H7 (cell line): ENCODE data around the gene OVCH1. TPM values are rescaled to one million over a fixed set of nuclear protein-coding genes. Genes with fewer than 3 reads are reported as not detected.

ENCODE experiments used
- DNase-seq: peaks from one replicate; pipeline ENCODE4 v3.0.0; 2012
- H3K27me3 ChIP-seq: 2 replicates; pipeline ENCODE4 v1.6.0; 2011; ENCODE audit warnings: mild to moderate bottlenecking, low read length; ENCODE audit not compliant: control insufficient read depth, insufficient read depth
- H3K36me3 ChIP-seq: replicated peaks from 2 replicates; pipeline ENCODE4 v1.5.1; 2011; ENCODE audit warnings: low read length; ENCODE audit not compliant: control insufficient read depth, insufficient read depth
- H3K4me3 ChIP-seq: 2 replicates; pipeline ENCODE4 v1.5.1; 2011; ENCODE audit warnings: low read depth, mild to moderate bottlenecking, control low read depth, low read length, moderate library complexity; ENCODE audit not compliant: insufficient read depth
- total RNA-seq: library from RNA; depleted of rRNA; stranded (reverse); fragments of >200 nt; shearing (Covaris generic); gene quantifications from 2 replicates; pipeline ENCODE4 v1.2.3, GENCODE V29; 2014; rRNA removed

OVCH1 gene, protein sequence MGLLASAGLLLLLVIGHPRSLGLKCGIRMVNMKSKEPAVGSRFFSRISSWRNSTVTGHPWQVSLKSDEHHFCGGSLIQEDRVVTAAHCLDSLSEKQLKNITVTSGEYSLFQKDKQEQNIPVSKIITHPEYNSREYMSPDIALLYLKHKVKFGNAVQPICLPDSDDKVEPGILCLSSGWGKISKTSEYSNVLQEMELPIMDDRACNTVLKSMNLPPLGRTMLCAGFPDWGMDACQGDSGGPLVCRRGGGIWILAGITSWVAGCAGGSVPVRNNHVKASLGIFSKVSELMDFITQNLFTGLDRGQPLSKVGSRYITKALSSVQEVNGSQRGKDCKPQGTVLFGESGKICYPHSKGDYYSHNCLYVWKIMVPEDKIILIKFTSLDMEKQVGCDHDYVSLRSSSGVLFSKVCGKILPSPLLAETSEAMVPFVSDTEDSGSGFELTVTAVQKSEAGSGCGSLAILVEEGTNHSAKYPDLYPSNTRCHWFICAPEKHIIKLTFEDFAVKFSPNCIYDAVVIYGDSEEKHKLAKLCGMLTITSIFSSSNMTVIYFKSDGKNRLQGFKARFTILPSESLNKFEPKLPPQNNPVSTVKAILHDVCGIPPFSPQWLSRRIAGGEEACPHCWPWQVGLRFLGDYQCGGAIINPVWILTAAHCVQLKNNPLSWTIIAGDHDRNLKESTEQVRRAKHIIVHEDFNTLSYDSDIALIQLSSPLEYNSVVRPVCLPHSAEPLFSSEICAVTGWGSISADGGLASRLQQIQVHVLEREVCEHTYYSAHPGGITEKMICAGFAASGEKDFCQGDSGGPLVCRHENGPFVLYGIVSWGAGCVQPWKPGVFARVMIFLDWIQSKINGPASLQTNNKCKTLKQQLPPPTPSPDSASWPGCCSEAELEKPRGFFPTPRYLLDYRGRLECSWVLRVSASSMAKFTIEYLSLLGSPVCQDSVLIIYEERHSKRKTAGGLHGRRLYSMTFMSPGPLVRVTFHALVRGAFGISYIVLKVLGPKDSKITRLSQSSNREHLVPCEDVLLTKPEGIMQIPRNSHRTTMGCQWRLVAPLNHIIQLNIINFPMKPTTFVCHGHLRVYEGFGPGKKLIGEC
- not detected in 2 replicates for total RNA-seq

DNA sequence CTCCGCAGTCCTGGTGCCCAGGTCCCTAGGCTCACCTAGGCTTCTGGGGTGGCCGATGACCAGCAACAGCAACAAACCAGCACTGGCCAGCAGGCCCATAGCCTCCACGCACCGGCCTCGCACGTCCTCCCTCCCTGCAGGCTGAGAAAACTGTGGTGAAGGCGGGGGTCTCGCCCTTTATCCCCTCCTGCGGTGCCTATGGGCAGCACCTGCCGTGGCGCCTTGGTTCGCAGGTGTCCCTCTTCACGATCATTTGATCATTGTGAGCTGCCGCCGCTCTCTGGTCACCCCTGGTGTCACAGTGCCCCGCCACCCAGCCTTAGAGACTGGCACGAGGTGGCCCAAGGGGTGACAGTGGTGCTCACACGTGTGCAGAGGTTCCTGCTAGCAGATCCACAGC, at the start of gene OVCH1:
Gene OVCH1, minus strand, starts transcription at position 99 of the 400 bp plus-strand sequence. Its CDS starts 0 bp downstream, at position 99.
- peak; percentile 7 for DNase-seq
- Histone ChIP-seq H3K4me3 (no peak within 1 kb of the TSS), H3K27me3 (no peaks in the 10 kb centered on the region), H3K36me3 (no peaks in the 10 kb centered on the region)

DNA sequence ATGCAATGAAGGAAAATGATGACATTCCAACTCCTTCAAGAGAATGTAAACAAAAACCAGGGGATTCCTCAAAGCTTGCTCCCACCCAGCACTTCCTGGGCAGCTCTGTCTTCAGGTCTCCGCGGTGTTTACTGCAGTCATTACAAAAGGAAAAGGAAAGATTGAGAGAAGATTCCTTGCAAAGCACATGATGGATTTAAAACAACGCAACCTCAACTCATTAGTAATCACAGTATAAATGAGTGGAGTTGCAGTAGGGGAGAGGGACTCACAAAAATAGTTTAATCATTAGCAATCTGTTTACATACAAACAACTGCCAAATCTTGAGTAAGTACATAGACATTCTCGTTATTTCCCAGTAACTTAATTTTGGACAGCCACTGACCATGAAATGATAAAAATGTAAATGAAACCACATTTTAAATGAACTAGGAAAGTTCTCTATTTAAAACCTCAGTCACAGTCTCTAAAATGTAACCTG, 49.7 kb upstream of the OVCH1 start:
- Histone ChIP-seq H3K4me3 (no peak overlapping the region), H3K36me3 (no peaks in the 10 kb centered on the region), H3K27me3 (no peaks in the 10 kb centered on the region)
- DNase-seq, result no peak

DNA sequence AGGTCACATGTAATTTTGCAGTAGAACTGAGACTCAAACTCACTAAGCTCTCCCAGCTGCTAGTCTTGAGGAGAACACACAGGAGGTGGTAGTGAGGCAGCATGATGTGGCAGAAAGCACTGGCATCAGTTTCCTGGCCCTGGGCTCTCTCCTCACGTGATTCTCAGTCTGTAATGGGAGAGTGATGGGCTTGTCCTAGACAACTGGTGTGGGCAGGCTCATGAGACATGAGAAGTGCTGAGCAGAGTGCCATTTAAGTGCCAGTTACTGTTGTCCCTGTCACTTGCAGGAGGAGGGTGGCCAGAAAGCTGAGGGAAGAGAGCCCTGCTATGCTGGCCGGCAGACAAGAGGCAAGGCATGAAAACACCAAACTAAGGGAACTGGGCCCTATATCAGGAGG, 48.5 kb upstream of the OVCH1 start:
- DNase-seq, result no peak
- H3K27me3 ChIP-seq, result no peaks in the 10 kb centered on the region
- no peak overlapping the region for H3K4me3 ChIP-seq
- H3K36me3 ChIP-seq, result no peaks in the 10 kb centered on the region

DNA sequence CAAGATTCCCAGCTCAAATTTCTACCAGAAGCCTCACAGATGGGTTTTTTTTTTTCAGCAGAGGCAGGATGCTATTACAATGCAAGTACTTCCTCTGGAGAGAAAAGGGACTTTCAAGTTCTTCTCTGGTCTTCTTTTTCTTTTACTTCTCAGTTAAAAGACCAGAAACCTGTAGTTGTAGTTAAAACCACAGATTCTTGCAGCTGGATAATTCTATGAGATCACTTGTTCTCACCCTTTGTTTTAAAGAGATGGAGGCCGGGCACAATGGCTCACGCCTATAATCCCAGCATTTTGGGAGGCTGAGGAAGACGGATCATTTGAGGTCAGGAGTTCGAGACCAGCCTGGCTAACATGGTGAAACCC, 47.6 kb upstream of the OVCH1 start:
- Histone ChIP-seq H3K36me3 (no peaks in the 10 kb centered on the region), H3K27me3 (no peaks in the 10 kb centered on the region), H3K4me3 (no peak overlapping the region)
- DNase-seq, result no peak

DNA sequence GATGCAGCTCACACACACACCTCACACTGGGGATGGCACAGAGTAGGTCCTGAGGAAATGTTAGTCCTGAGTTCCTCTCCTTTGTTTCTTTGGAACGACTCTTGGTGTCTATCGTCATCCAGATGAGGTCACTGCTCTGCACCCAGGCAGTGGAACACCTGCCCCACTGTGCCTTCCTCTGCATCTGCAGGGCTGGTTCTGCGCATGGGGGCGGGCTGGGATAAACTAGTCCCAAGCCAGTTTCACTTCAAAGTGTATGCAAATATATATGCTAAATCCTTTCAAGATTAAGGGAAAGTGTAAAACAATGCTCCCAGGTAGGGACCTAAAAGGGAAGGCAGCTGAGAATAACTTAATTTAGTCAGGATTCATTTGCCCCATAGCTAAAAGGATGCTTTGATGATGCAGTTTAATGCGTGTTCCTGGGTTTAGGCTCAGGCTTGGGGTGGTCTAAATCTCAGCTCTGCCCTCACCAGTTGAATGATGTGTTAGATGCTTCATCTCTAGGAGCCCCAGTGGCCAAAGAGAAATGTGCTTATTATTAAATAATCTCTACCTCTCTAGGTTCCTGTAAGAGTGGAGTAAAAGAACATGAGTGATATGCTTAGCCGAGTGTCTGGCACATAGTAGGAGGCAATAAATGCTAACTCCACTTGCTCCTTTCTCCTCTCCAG, 47.1 kb upstream of the OVCH1 start:
- H3K36me3 ChIP-seq, result no peaks in the 10 kb centered on the region
- H3K27me3 ChIP-seq, result no peaks in the 10 kb centered on the region
- no peak overlapping the region for H3K4me3 ChIP-seq
- DNase-seq, result peak; percentile 11

DNA sequence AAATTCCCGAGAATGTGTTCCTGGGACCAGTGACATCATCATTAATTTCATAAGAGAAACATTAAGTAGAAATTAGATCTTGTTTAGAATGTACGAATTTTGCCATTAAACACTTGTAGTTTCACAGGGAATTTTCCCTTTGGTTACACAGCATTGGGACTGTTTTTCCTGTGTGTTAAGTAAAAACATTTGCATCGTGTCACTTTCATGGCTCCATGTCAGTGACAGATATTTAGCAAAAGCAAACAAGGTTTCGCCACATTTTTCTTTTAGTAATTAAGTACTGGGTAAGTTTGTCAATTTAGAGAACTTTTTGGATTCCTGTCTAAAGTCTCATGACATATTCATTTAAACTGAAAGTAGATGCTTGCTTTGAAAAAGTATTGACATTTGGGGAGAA, 45.5 kb upstream of the OVCH1 start:
- Histone ChIP-seq H3K36me3 (no peaks in the 10 kb centered on the region), H3K27me3 (no peaks in the 10 kb centered on the region), H3K4me3 (no peak overlapping the region)
- no peak for DNase-seq

DNA sequence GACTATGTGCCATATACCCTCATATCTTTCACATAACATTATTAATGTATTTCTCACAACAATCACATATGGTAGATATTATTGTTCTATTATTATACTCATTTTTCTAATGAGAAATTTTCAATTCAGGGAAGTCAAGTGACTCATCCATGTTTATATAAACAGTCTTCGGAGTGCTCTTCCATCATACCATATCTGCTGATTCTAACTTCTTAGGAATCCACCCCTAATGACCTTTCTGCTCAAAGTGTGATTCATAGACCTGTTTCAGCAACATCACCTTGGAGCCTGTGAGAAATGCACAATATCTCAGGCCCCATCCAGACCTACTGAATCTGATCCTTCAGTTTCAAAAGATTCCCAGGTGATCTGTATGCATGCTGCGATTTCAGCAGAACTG, 39.8 kb upstream of the OVCH1 start:
- H3K27me3 ChIP-seq, result no peaks in the 10 kb centered on the region
- H3K36me3 ChIP-seq, result no peaks in the 10 kb centered on the region
- DNase-seq, result no peak
- H3K4me3 ChIP-seq, result no peak overlapping the region

DNA sequence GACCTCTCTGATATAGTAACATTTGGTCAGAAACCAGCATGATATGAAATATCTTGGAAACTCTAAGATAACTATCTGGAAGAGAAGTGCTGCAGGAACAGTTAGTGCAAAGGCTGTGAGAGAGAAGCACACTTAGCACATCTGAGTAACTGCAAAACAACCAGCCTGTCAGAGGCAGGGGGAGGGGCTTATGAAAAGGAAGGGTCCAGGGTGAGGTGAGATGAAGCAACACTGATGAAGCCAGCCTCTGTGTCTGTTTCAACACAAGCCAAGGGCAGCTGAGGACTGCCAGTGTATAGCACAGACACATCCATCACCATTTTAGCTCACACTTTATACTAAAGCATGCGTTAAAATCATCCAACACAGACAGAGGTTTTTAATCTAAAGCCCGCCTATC, 37.4 kb upstream of the OVCH1 start:
- peak; percentile 10 for DNase-seq
- Histone ChIP-seq H3K27me3 (no peaks in the 10 kb centered on the region), H3K4me3 (no peak overlapping the region), H3K36me3 (no peaks in the 10 kb centered on the region)

DNA sequence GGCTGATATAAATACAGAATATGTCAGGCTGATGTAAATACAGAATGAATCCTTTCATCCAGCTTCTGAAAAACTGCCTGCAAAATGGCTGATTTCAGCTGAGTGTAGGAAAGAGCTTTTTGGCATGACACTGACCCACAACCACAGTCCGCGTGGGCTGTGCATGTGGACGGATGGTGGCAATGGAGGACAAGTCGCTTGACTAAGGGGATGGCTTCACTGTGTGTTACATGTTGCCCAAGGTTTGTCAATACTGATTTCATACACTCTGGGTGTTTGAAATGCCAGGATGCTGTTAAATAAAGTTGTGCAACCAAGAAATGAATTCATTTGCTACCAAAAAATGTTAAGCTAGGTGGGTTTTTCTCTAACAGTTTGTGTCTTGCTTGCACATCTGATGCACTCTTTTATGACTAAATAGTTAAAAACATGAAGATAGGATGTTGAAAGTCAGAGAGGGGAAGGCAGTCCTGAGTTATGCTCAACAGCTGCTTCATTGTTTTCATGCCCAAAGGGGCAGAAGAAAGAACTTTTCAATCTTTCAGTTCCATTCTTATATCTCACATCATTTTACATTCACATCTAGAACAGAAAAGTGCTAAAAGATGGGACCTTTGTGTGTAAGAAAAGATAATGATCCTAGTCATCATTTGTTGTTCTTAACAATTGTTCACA, 36.5 kb upstream of the OVCH1 start:
- Histone ChIP-seq H3K4me3 (no peak overlapping the region), H3K27me3 (no peaks in the 10 kb centered on the region)
- DNase-seq, result no peak

DNA sequence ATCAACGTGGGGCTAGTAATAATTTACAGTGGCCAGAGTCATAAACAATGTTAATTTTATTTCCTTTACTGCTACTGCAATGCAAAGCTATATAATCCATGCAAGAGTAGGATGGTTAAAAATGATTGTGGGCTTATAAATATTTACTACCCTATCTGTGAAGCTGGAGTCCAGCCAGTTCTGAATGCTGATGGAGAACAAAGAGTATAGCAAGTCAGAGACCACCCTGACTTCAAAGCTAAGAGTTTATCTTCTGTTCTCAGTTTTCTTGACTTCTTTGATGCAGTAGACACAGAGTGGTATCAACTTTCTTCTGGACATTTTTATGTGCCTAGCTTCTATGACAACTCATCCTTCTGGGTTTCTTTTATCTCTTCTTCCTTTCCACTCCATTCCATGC, 34.0 kb upstream of the OVCH1 start:
- H3K27me3 ChIP-seq, result no peaks in the 10 kb centered on the region
- no peak for DNase-seq
- H3K36me3 ChIP-seq, result no peaks in the 10 kb centered on the region
- no peak overlapping the region for H3K4me3 ChIP-seq

More for the DNA sequence above, 36.5 kb upstream of the OVCH1 start:
- H3K36me3 ChIP-seq, result no peaks in the 10 kb centered on the region

DNA sequence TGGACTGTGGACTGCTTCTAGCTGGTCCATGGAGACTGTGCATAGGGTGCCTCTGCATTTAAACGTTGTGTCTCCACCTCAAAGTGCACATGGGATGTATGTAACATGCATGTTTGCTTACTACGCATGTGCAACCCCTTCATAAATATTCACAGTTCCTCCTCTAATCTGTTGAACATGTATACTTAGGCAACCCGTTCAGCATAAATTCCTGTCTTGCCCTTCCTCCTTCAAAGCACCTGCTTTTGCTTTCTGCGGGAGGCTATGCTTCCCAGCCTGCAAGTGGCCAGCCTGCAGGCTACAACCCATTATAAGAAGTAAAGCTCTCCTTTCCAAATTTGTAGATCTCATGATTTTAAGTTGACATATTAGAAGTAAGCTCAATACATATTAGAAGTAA, 33.0 kb upstream of the OVCH1 start:
- no peak for DNase-seq
- H3K27me3 ChIP-seq, result no peaks in the 10 kb centered on the region
- H3K4me3 ChIP-seq, result no peak overlapping the region
- no peaks in the 10 kb centered on the region for H3K36me3 ChIP-seq

DNA sequence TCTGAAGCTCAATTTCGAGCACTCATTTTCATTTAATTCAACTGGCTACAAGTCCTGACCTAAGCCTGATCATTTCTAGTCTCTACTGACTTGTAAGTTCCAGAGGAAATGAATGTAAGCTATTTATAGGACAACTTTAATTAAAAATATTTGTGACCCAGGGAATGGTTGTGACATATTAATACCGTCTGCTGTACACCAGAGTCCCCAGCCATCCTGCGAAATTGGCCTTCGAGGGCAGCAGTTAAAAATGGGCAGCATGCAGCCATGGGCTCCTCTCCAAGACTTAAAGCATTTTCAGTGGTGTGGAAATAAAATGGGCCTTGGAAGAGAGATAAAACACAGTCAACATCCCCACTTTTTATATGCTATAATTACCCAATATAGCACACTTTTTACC, 30.7 kb upstream of the OVCH1 start:
- H3K27me3 ChIP-seq, result no peaks in the 10 kb centered on the region
- no peak for DNase-seq
- H3K4me3 ChIP-seq, result no peak overlapping the region
- H3K36me3 ChIP-seq, result no peaks in the 10 kb centered on the region

DNA sequence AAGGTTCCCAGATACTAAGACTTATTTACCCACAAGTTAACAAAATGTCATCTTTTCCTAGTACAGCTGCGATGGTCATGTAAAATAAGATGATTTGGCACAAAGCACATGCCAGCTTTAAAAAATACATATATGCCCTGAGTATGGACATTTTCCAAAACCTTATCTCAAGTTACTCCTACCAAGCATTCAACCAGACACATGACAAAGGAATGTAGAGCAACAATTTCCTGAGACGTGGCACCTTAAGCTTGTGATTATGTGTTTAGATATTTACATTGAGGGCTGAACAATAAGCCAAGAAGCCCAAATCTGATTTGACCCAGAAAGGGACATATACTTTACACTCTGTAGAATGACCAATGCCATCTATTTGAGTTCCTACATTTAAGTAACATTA, 24.5 kb upstream of the OVCH1 start:
- no peak overlapping the region for H3K4me3 ChIP-seq
- no peaks in the 10 kb centered on the region for H3K27me3 ChIP-seq
- DNase-seq, result no peak
- H3K36me3 ChIP-seq, result no peaks in the 10 kb centered on the region
